HepG2 (cell line): ENCODE results near the gene CASS4. TPM values are rescaled to one million over a fixed set of nuclear protein-coding genes. Genes with fewer than 3 reads are reported as not detected.

Experiments used
- AGO1 ChIP-seq: fragments of 200-400 bp; formaldehyde crosslinking; IDR thresholded peaks from 2 replicates; pipeline ENCODE4 v1.6.1; 2017; ENCODE audit warnings: mild to moderate bottlenecking, low read depth, low read length, moderate library complexity; ENCODE audit not compliant: poor library complexity, severe bottlenecking
- FOXO1 ChIP-seq: sonication (generic); formaldehyde crosslinking; IDR thresholded peaks from 2 replicates; pipeline ENCODE4 v1.4.0; 2020; ENCODE audit warnings: missing genetic modification reagents
- HCFC1 ChIP-seq: fragments of 150-350 bp; IDR thresholded peaks from 2 replicates; pipeline ENCODE4 v1.6.1; 2014; ENCODE audit warnings: low read depth, low read length
- HNF4A ChIP-seq: sonication (generic); formaldehyde crosslinking; IDR thresholded peaks from 2 replicates; pipeline ENCODE4 v1.4.0; 2020; ENCODE audit warnings: missing genetic modification reagents
- KAT8 ChIP-seq: IDR thresholded peaks from 2 replicates; pipeline ENCODE4 v1.6.1; 2016; ENCODE audit warnings: missing genetic modification reagents, missing compliant biosample characterization
- KLF6 ChIP-seq: IDR thresholded peaks from 2 replicates; pipeline ENCODE4 v1.8.0; 2016; ENCODE audit warnings: missing biosample characterization, missing genetic modification reagents
- NFIC ChIP-seq: IDR thresholded peaks from 2 replicates; pipeline ENCODE4 v1.6.1; 2012; ENCODE audit warnings: mild to moderate bottlenecking, low read length, inconsistent platforms
- SNAI1 ChIP-seq: sonication (generic); formaldehyde crosslinking; IDR thresholded peaks from 2 replicates; pipeline ENCODE4 v1.5.0; 2020; ENCODE audit warnings: mild to moderate bottlenecking, missing genetic modification reagents, borderline replicate concordance
- SOX6 ChIP-seq, 2 experiments: fragments of 450-650 bp in 1 of 2; sonication (generic) in 1 of 2; formaldehyde crosslinking in 1 of 2; IDR thresholded peaks; 2 replicates each; pipeline versions ENCODE4 v1.4.0 to v1.6.1; 2017 to 2020; ENCODE audit warnings: antibody characterized with exemption in 1 of 2, mild to moderate bottlenecking in 1 of 2, missing genetic modification reagents in 1 of 2
- WIZ ChIP-seq: sonication (generic); formaldehyde crosslinking; IDR thresholded peaks from 2 replicates; pipeline ENCODE4 v1.5.1; 2020; ENCODE audit warnings: mild to moderate bottlenecking, missing genetic modification reagents
- ZFAT ChIP-seq: sonication (generic); formaldehyde crosslinking; conservative IDR thresholded peaks from 2 replicates; pipeline ENCODE4 v1.8.1; 2023; ENCODE audit warnings: missing genetic modification reagents, inconsistent platforms
- ZFP41 ChIP-seq: sonication (generic); formaldehyde crosslinking; IDR thresholded peaks from 2 replicates; pipeline ENCODE4 v1.4.0; 2020; ENCODE audit warnings: mild to moderate bottlenecking, missing genetic modification reagents, borderline replicate concordance
- ZNF234 ChIP-seq: sonication (generic); formaldehyde crosslinking; conservative IDR thresholded peaks from 2 replicates; pipeline ENCODE4 v1.5.1; 2020; ENCODE audit warnings: mild to moderate bottlenecking, missing genetic modification reagents
- ZNF776 ChIP-seq: sonication (generic); formaldehyde crosslinking; IDR thresholded peaks from 2 replicates; pipeline ENCODE4 v1.4.0; 2020; ENCODE audit warnings: mild to moderate bottlenecking, missing genetic modification reagents
- polyA plus RNA-seq, 8 experiments: library from polyadenylated mRNA; depleted of rRNA in 3 of 8; stranded (reverse) in 7 of 8; unstranded in 1 of 8; fragments of >200 nt; fragmentation: Illumina TruSeq in 4 of 8; extraction: Trizol in 4 of 8; gene quantifications; 2 replicates each; pipeline versions ENCODE4 v1.2.1 to v1.2.3, GENCODE V29; 2011 to 2016; ENCODE audit warnings: low read depth in 4 of 8, missing spikeins in 1 of 8, mixed read lengths in 1 of 8; ENCODE audit not compliant: insufficient read depth in 1 of 8
- total RNA-seq, 5 experiments: library from RNA; depleted of rRNA; stranded (reverse); fragments of >200 nt; fragmentation: Illumina TruSeq; extraction: Trizol; gene quantifications; 2 replicates each; pipeline ENCODE4 v1.2.3, GENCODE V29; 2016; ENCODE audit warnings: low read depth in 1 of 5
- TF ChIP-seq, protein P1 (sequence below): sonication (generic); formaldehyde crosslinking; IDR thresholded peaks from 2 replicates; pipeline ENCODE4 v1.9.0; 2021; ENCODE audit warnings: missing genetic modification reagents, mild to moderate bottlenecking, borderline replicate concordance
- TF ChIP-seq, protein P2 (sequence below): IDR thresholded peaks from 2 replicates; pipeline ENCODE4 v1.6.1; 2016; ENCODE audit warnings: mild to moderate bottlenecking
- TF ChIP-seq, protein P3 (sequence below): IDR thresholded peaks from 2 replicates; pipeline ENCODE4 v1.6.1; 2016; ENCODE audit warnings: missing compliant biosample characterization, missing genetic modification reagents, borderline replicate concordance
- TF ChIP-seq, protein P4 (sequence below): sonication (generic); formaldehyde crosslinking; IDR thresholded peaks from 2 replicates; pipeline ENCODE4 v1.5.1; 2020; ENCODE audit warnings: mild to moderate bottlenecking, missing genetic modification reagents, moderate library complexity
- TF ChIP-seq, protein P5 (sequence below): sonication (generic); formaldehyde crosslinking; IDR thresholded peaks from 2 replicates; pipeline ENCODE4 v1.5.0; 2020; ENCODE audit warnings: mild to moderate bottlenecking, missing genetic modification reagents

CASS4 gene
- total and polyA plus RNA-seq, 2 of the 13 experiments (the other 11 are each of a cell fraction or from before 2014, with no cell fraction given), result 0.17 to 0.49 TPM

DNA sequence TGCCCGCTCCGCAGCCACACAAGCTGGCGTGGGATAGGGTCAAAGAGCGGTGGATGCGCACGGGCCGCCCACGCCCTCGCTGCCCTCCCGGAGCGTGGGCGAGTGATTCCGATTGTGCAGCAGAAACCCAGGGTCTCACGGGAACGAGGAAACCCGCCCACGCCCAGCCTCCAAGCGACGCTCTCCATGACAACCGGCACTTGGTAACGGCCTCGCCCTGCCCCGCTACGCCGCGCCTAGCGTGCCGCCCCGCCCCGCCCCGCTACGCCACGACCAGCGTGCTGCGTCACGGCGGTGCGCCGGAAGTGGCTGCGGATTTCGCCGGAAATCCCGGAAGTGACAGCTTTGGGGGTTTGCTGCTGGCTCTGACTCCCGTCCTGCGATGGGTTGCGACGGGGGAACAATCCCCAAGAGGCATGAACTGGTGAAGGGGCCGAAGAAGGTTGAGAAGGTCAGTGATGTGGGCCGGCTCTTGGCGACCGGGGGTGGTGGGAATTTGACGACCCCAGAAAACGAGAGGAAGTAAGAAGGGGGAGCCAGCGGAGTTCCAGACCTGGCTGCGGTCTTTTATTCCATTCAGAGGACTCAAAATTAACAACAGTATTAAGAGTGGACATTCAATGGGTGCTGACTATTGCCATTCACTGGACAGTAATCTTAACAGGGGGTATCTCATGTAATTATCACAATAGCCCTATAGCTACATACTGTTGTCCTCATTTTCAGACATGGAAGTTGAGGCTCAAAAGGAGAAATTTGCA is 56.4 kb downstream of the CASS4 start, which contains the start of gene RTF2 (continued):
- TF ChIP-seq, protein P1, sequence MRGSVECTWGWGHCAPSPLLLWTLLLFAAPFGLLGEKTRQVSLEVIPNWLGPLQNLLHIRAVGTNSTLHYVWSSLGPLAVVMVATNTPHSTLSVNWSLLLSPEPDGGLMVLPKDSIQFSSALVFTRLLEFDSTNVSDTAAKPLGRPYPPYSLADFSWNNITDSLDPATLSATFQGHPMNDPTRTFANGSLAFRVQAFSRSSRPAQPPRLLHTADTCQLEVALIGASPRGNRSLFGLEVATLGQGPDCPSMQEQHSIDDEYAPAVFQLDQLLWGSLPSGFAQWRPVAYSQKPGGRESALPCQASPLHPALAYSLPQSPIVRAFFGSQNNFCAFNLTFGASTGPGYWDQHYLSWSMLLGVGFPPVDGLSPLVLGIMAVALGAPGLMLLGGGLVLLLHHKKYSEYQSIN, result no peak
- TF ChIP-seq KAT8 (CRISPR knock-in tag) (peak; percentile 100), KLF6 (CRISPR knock-in tag) (peak; percentile 94), ZNF234 (peak; percentile 67; the same call in 1 of the 2 replicates), HCFC1 (peak; percentile 86), HNF4A (peak; percentile 51; the same call in 1 of the 2 replicates), ZNF776 (CRISPR knock-in tag) (no peak; the same call in 1 of the 2 replicates), ZFP41 (peak; percentile 75; the same call in 1 of the 2 replicates), AGO1 (peak; percentile 66), SNAI1 (no peak), NFIC (no peak), ZFAT (CRISPR knock-in tag) (no peak), FOXO1 (peak; percentile 86), WIZ (CRISPR knock-in tag) (peak; percentile 99), SOX6 (IDR thresholded peaks at IDR 0.05) (no peak), SOX6 (CRISPR knock-in tag; IDR thresholded peaks at IDR 0.05) (peak; percentile 74)
- TF ChIP-seq, protein P2, sequence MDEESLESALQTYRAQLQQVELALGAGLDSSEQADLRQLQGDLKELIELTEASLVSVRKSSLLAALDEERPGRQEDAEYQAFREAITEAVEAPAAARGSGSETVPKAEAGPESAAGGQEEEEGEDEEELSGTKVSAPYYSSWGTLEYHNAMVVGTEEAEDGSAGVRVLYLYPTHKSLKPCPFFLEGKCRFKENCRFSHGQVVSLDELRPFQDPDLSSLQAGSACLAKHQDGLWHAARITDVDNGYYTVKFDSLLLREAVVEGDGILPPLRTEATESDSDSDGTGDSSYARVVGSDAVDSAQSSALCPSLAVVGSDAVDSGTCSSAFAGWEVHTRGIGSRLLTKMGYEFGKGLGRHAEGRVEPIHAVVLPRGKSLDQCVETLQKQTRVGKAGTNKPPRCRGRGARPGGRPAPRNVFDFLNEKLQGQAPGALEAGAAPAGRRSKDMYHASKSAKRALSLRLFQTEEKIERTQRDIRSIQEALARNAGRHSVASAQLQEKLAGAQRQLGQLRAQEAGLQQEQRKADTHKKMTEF (CRISPR knock-in tag), result peak; percentile 97; the same call in 1 of the 2 replicates
- TF ChIP-seq, protein P3, sequence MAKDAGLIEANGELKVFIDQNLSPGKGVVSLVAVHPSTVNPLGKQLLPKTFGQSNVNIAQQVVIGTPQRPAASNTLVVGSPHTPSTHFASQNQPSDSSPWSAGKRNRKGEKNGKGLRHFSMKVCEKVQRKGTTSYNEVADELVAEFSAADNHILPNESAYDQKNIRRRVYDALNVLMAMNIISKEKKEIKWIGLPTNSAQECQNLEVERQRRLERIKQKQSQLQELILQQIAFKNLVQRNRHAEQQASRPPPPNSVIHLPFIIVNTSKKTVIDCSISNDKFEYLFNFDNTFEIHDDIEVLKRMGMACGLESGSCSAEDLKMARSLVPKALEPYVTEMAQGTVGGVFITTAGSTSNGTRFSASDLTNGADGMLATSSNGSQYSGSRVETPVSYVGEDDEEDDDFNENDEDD (CRISPR knock-in tag), result peak; percentile 89; the same call in 1 of the 2 replicates
- TF ChIP-seq, protein P4, sequence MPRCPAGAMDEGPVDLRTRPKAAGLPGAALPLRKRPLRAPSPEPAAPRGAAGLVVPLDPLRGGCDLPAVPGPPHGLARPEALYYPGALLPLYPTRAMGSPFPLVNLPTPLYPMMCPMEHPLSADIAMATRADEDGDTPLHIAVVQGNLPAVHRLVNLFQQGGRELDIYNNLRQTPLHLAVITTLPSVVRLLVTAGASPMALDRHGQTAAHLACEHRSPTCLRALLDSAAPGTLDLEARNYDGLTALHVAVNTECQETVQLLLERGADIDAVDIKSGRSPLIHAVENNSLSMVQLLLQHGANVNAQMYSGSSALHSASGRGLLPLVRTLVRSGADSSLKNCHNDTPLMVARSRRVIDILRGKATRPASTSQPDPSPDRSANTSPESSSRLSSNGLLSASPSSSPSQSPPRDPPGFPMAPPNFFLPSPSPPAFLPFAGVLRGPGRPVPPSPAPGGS (CRISPR knock-in tag), result peak; percentile 91
- TF ChIP-seq, protein P5, sequence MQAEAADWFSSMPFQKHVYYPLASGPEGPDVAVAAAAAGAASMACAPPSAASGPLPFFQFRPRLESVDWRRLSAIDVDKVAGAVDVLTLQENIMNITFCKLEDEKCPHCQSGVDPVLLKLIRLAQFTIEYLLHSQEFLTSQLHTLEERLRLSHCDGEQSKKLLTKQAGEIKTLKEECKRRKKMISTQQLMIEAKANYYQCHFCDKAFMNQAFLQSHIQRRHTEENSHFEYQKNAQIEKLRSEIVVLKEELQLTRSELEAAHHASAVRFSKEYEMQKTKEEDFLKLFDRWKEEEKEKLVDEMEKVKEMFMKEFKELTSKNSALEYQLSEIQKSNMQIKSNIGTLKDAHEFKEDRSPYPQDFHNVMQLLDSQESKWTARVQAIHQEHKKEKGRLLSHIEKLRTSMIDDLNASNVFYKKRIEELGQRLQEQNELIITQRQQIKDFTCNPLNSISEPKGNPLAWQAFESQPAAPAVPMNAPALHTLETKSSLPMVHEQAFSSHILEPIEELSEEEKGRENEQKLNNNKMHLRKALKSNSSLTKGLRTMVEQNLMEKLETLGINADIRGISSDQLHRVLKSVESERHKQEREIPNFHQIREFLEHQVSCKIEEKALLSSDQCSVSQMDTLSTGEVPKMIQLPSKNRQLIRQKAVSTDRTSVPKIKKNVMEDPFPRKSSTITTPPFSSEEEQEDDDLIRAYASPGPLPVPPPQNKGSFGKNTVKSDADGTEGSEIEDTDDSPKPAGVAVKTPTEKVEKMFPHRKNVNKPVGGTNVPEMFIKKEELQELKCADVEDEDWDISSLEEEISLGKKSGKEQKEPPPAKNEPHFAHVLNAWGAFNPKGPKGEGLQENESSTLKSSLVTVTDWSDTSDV, result peak; percentile 84
